SHP77 (cell line): ENCODE results near the gene ANGPTL5.
"Not testable (repeated sequence)": the region's sequence is repeated elsewhere in the genome, so short reads cannot be mapped to it uniquely, and the experiment has no call there.

ENCODE experiments used
- DNase-seq, 2 experiments: peaks; one replicate each; lab custom pipeline; 2025; lab: John Stamatoyannopoulos, UW

ANGPTL5 gene

DNA sequence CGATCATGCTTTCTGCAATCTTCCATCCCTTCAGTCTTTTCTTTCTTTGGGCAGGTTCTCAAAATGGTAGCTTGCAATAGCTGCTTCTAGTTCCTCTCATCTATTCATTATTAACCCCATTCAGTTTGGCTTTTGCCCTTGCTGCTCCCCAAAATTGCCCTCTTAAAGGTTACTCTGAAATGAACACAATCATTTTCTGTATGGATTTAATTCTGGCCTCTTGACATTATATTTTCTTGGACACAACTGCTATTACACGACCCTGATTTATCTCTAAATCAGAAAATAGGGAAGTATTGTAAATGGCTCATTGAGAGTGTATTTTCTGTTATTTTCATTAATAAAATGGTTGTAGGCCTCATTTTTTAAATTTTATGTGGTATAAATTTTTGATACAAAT lies at the start of gene ANGPTL5:
Gene ANGPTL5, minus strand, starts transcription at position 101 of the 400 bp plus-strand sequence. CDS start 8,613 bp downstream, outside the sequence.
- DNase-seq, result no peak

DNA sequence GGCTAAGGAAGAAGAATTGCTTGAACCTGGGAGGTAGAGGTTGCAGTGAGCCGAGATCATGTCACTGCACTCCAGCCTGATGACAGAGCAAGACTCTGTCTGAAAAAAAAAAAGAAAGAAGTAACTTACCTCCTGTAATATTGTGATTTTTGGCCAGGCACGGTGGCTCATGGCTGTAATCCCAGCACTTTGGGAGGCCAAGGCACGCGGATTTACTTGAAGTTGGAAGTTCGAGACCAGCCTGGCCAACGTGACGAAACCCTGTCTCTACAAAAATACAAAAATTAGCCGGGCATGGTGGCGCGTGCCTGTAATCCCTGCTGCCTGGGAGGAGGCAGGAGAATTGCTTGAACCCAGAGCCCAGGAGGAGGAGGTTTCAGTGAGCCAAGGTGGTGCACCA lies 47.9 kb upstream of the ANGPTL5 start:
- not testable (repeated sequence) for DNase-seq

DNA sequence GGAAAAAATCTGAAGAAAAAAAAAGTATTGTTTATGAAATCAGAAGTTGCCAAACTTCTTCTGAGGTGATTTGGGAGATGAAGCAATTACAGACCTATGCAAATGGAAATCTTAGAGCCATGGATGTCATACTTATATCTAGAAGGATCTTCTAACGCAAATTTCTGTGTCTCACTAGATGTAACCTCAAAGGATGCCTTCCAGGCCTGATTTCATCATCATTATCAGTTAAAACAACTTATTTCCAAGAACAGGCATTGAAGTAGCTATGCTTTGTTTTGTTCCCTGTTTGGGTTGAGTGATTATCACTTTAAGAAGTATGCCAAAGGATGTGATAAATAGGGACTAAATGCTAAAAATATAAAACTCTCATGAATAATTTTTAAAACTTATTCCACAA lies 43.9 kb upstream of the ANGPTL5 start:
- DNase-seq, result no peak

DNA sequence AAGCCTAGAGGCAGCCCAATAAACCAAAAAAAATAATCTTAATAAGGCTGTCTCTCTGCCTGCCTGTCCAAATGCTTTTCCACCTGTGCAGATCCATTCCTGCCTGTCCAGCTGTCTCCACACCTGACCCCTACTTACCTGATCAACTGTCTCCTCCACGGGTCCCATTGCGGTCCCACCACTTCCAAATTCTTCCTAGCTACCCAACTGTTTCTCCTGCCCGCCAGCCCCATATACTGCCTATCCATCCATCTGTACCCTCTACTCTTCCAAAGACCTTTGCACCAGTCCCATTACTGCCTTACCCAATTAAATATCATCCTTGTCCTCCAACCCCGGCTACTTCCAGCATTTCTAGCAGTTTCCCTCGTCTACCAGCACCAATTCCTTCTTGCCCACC lies 39.4 kb upstream of the ANGPTL5 start:
- no peak for DNase-seq

GRCh38 chr11:101955278-101955677 lies 39.0 kb upstream of the ANGPTL5 start:
- no peak for DNase-seq

- DNase-seq, result no peak
Measured at GRCh38 chr11:101949680-101950220, 33.4 kb upstream of the ANGPTL5 start.

DNA sequence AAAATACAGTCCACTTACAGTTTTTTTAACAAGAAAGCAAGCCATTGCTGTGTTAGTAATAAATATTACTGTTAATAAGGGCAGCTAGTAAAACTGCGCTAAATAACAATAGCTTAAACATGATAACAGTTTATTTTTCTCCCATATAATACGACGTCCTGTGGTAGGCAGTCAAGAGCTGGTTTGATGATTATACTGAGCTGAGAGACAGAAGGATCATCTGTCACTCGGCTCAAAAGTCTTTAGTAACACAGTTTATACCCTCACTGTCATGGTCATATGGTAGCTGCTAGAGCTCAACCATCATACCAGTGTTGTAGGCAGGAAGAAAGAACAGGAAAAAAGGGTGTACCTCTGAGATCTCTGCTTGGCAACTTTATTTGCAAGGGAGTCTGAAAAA lies 29.1 kb upstream of the ANGPTL5 start:
- no peak for DNase-seq

DNA sequence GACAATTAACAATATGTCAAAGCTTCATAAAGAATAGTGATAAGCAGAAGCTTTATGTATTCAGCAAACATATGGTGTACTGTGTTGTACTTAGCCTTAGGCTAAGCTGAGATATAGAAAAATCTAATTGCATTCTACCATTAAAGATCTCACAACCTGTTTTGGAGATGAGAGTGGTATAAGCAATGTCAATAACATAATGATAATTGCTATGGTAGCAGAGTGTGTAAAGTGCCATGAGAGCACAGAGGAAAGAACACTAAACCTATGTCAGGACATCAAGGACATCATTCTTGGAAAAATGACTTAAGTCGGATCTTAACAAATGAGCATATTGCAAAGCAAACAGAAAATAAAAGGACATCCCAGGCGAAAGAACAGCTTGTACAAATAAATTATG lies 28.6 kb upstream of the ANGPTL5 start:
- no peak for DNase-seq

DNA sequence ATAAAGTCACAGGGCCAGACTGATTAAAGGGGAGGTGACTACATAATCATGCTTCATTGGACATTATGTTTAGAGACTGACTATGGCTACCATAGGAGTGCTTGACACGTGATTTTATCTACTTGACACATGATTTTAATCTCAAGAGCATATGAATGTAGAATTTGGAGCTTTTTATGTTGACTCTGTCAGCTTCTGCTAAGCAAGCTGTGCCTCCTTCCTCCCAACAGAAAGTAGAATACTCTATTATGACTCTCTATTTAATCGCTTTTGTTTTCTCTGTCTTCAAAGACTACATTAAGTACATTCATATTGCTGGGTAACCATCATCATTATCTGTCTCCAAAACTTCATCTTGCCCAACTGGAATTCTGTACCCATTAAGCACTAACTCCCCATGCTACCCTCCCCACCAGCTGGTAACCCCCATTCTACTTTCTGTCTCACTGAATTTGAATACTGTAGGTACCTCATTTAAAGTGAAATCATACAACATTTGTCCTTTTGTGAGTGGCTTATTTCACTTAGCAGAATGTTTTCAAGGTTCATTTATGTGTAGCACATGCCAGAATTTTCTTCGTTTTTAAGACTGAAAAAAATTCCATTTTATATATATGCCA lies 24.7 kb upstream of the ANGPTL5 start:
- DNase-seq, result no peak

DNA sequence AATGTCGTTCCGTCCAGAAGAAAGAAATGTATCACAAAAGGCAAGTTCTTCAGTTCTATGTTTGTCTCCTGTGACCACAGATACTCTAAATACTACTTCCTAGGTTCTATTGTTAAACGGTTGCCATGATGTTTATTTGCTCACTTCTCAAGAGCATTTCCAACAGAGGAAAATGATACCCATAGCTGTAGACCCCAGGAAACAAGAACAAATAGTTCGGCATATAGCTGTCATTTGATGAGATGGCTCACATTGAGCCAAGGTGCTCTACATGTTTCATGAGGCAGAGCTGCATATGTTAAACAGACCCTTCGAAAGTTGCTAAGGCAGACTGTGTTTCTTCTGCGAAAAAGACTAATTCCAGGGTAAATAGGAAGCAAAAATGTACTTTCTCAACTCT lies 15.4 kb upstream of the ANGPTL5 start:
- peak in 1 of 2 experiments; percentile 31 for DNase-seq

GRCh38 chr11:101929294-101929915 lies 13.1 kb upstream of the ANGPTL5 start:
- no peak for DNase-seq

- no peak for DNase-seq
Measured at GRCh38 chr11:101923554-101923953, 7.2 kb upstream of the ANGPTL5 start.

DNA sequence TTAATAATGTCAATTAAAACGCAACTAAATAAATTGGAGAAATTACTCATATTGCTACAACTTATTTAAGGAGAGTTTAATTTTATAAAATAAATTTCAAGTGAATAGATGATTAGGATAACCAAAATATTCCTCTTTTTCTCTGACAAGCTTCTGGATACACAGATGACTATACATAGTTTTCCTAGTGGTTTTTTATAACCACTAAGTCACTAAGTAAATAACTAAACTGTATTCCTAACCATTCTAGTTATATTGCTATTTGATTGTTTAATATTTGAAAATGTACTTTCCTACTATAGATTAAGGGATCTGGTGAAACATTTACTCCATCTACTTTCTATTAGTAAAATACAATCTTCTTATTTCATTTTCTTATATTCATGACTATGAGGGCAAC lies 4.7 kb upstream of the ANGPTL5 start:
- no peak for DNase-seq

- no peak for DNase-seq
Measured at GRCh38 chr11:101917226-101917625, 904 bp upstream of the ANGPTL5 start.

GRCh38 chr11:101915791-101916291 lies 481 bp downstream of the ANGPTL5 start:
- peak; percentile 0 to 12 for DNase-seq

- peak; percentile 87 to 95 for DNase-seq
Measured at GRCh38 chr11:101914738-101915426, 1.4 kb downstream of the ANGPTL5 start, which contains the start of gene CEP126. CEP126 (plus strand) TSS chr11:101915010; CDS start chr11:101915285, 275 bp downstream.

GRCh38 chr11:101914341-101914737 lies 2.0 kb downstream of the ANGPTL5 start:
- DNase-seq, result peak in 1 of 2 experiments; percentile 4

DNA sequence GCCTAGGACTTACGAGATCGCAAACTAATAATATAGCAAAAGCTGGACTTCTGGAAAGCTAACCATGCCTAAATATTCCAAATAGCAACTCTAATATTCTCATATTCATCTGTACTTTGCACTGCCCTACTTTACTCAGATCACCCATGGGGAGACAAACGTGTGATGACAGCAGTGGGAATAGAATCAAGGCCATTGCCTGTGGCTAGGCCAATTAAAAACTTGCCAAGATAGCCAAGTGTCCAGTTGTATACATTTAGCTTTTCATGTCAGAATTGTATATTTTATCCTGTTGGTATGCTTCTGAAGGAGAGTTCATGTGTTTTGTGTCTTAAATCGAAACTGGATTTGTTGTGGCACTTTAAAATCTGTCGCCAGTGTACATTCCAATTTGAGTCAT lies 2.7 kb downstream of the ANGPTL5 start:
- DNase-seq, result no peak

DNA sequence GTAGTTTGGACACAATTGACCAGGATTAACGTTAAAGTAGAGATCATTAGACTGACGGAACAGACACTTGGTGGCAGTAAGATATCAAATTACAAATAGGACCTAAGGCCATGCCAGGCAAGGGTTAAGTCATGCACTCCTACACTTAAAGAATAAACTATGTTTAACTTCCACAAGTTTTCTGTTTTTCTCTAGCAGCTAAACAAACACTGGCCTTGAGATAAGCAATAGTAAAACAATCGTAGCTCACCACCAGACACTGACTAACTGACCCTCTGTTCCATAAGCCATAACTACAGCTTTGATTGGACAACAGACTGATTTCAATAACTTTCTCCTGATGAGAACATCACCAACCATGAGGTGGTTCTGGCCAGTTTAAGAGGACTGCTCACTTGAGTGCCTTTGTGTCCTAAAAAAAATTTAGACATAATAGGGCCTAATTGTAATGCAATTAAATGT lies 3.5 kb downstream of the ANGPTL5 start:
- no peak for DNase-seq

DNA sequence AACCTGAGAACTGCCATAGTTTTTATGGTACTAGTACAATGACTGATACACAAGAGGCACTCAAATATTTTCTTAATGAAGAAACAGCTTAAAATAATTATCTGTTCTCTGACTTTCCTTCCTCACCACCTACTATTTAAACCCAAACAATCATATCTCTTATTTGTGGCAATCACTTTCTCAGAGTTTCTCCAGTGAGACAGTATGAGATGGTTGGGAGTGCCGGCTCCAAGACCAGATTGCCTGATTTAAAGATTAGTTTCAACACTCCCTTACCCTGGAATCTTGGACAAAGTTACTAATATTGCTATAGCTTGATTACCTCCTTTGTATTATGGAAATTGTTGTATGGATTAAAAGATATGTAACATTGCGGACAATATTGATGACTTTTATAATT lies 7.2 kb downstream of the ANGPTL5 start:
- DNase-seq, result no peak

DNA sequence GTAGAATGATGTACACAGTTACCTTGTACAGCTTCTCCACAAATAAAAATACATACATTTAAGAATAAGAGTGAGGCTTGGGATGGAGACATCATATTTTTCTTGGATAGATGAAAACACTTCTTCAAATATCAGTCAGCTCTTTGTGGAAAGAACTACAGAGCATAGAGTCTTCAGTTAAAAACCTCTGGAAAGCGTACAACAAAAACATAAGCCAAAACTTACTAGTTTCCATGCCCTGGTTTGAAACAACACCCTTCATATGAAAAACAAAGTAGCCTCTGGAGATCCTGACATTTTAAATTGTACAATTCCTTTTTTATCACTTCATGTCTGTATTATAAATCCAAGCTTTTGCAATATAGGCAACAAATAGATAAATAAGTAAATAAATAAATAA lies 8.5 kb downstream of the ANGPTL5 start:
- DNase-seq, result no peak

DNA sequence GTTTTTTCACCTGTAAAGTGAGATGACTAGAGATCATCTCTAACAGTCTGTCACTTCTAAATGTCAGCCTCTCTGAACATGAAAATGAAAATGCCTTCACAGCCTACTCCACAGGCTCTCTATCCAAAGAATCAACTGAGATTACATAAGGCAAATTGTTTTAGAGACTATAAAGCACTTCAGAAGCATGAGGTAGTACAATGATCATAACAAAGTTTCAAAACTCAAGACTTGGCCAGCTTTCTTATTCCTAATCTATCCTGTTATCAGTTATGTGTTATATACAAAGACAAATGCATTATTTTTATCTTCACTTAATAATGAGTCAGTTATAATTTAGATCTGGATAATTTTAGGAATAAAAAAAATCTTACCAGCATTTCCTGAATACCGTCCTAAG lies 21.8 kb downstream of the ANGPTL5 start:
- no peak for DNase-seq

GRCh38 chr11:101889767-101890166 lies 26.6 kb downstream of the ANGPTL5 start:
- no peak for DNase-seq
